Adipocyte (in vitro differentiated cells): ENCODE measurements around the gene AMMECR1.

Experiments
- DNase-seq: peaks from one replicate; pipeline ENCODE4 v3.0.0-alpha.2; 2015; ENCODE audit warnings: low read depth
- H3K27me3 ChIP-seq: replicated peaks from 2 replicates; pipeline ENCODE4 v1.7.0; 2013; ENCODE audit warnings: mild to moderate bottlenecking, low read length, moderate library complexity; ENCODE audit not compliant: control insufficient read depth, insufficient read depth
- H3K36me3 ChIP-seq: 2 replicates; pipeline ENCODE4 v1.7.0; 2013; ENCODE audit warnings: low read length, mild to moderate bottlenecking, moderate library complexity; ENCODE audit not compliant: control insufficient read depth, insufficient read depth, severe bottlenecking
- H3K4me1 ChIP-seq: 2 replicates; pipeline ENCODE4 v1.7.0; 2013; ENCODE audit warnings: mild to moderate bottlenecking, low read length, moderate library complexity; ENCODE audit not compliant: control insufficient read depth, insufficient read depth
- H3K4me3 ChIP-seq: 2 replicates; pipeline ENCODE4 v1.7.0; 2013; ENCODE audit warnings: mild to moderate bottlenecking, low read length, moderate library complexity
- H3K9ac ChIP-seq: 2 replicates; pipeline ENCODE4 v1.7.0; 2013; ENCODE audit warnings: mild to moderate bottlenecking, low read length, moderate library complexity
- H3K9me3 ChIP-seq: 2 replicates; pipeline ENCODE4 v1.7.0; 2013; ENCODE audit warnings: mild to moderate bottlenecking, low read length, moderate library complexity; ENCODE audit not compliant: control insufficient read depth

AMMECR1 gene

GRCh38 chrX:110224926-110225617, 92.8 kb downstream of the AMMECR1 start:
- no peak for DNase-seq
- H3K4me3 ChIP-seq, result no peak overlapping the region
- H3K36me3 ChIP-seq, result no peaks in the 10 kb centered on the region
- H3K27me3 ChIP-seq, result peaks cover 3% of the 10 kb centered on the region
- no peaks in the 10 kb centered on the region for H3K4me1 ChIP-seq
- H3K9ac ChIP-seq, result no peak overlapping the region
- no peaks in the 10 kb centered on the region for H3K9me3 ChIP-seq

GRCh38 chrX:110222497-110223257, 95.2 kb downstream of the AMMECR1 start:
- Histone ChIP-seq H3K4me3 (no peak overlapping the region), H3K27me3 (peaks cover under 1% of the 10 kb centered on the region), H3K9me3 (peaks cover 3% of the 10 kb centered on the region), H3K9ac (no peak overlapping the region), H3K4me1 (peaks cover 12% of the 10 kb centered on the region), H3K36me3 (no peaks in the 10 kb centered on the region)
- no peak for DNase-seq

GRCh38 chrX:110219920-110220319, 98.0 kb downstream of the AMMECR1 start:
- Histone ChIP-seq H3K27me3 (no peaks in the 10 kb centered on the region), H3K9ac (no peak overlapping the region), H3K36me3 (no peaks in the 10 kb centered on the region), H3K9me3 (peaks cover 3% of the 10 kb centered on the region), H3K4me3 (no peak overlapping the region), H3K4me1 (peaks cover 12% of the 10 kb centered on the region)
- peak; percentile 14 for DNase-seq

GRCh38 chrX:110218591-110218990, 99.3 kb downstream of the AMMECR1 start:
- no peak overlapping the region for H3K4me3 ChIP-seq
- H3K4me1 ChIP-seq, result peaks cover 12% of the 10 kb centered on the region
- H3K27me3 ChIP-seq, result no peaks in the 10 kb centered on the region
- DNase-seq, result peak; percentile 40
- no peak overlapping the region for H3K9ac ChIP-seq
- peaks cover 3% of the 10 kb centered on the region for H3K9me3 ChIP-seq
- H3K36me3 ChIP-seq, result no peaks in the 10 kb centered on the region

GRCh38 chrX:110216027-110216426, 101.9 kb downstream of the AMMECR1 start:
- no peaks in the 10 kb centered on the region for H3K27me3 ChIP-seq
- no peak for DNase-seq
- H3K36me3 ChIP-seq, result no peaks in the 10 kb centered on the region
- H3K9ac ChIP-seq, result no peak overlapping the region
- H3K4me1 ChIP-seq, result peaks cover 12% of the 10 kb centered on the region
- H3K4me3 ChIP-seq, result no peak overlapping the region
- peaks cover 3% of the 10 kb centered on the region for H3K9me3 ChIP-seq

- Histone ChIP-seq H3K4me1 (peaks cover 12% of the 10 kb centered on the region), H3K4me3 (no peak overlapping the region), H3K27me3 (no peaks in the 10 kb centered on the region), H3K9ac (no peak overlapping the region), H3K9me3 (peaks cover 3% of the 10 kb centered on the region), H3K36me3 (no peaks in the 10 kb centered on the region)
- DNase-seq, result no peak
Measured at GRCh38 chrX:110215411-110215810, 102.5 kb downstream of the AMMECR1 start.

- Histone ChIP-seq H3K4me3 (no peak overlapping the region), H3K36me3 (no peaks in the 10 kb centered on the region), H3K27me3 (no peaks in the 10 kb centered on the region), H3K9me3 (peaks cover 3% of the 10 kb centered on the region), H3K9ac (no peak overlapping the region), H3K4me1 (peaks cover 10% of the 10 kb centered on the region)
- no peak for DNase-seq
Measured at GRCh38 chrX:110214684-110215083, 103.2 kb downstream of the AMMECR1 start.

- no peak for DNase-seq
- H3K4me1 ChIP-seq, result no peaks in the 10 kb centered on the region
- H3K4me3 ChIP-seq, result no peak overlapping the region
- H3K9me3 ChIP-seq, result no peaks in the 10 kb centered on the region
- no peaks in the 10 kb centered on the region for H3K27me3 ChIP-seq
- no peak overlapping the region for H3K9ac ChIP-seq
- H3K36me3 ChIP-seq, result no peaks in the 10 kb centered on the region
Measured at GRCh38 chrX:110213183-110213582, 104.7 kb downstream of the AMMECR1 start.

- no peak overlapping the region for H3K9ac ChIP-seq
- H3K27me3 ChIP-seq, result no peaks in the 10 kb centered on the region
- H3K9me3 ChIP-seq, result no peaks in the 10 kb centered on the region
- no peak for DNase-seq
- H3K4me1 ChIP-seq, result no peaks in the 10 kb centered on the region
- H3K36me3 ChIP-seq, result no peaks in the 10 kb centered on the region
- H3K4me3 ChIP-seq, result no peak overlapping the region
Measured at GRCh38 chrX:110212299-110212698, 105.6 kb downstream of the AMMECR1 start.

GRCh38 chrX:110211340-110211739, 106.5 kb downstream of the AMMECR1 start:
- H3K36me3 ChIP-seq, result no peaks in the 10 kb centered on the region
- no peak overlapping the region for H3K9ac ChIP-seq
- DNase-seq, result no peak
- H3K4me1 ChIP-seq, result no peaks in the 10 kb centered on the region
- no peaks in the 10 kb centered on the region for H3K9me3 ChIP-seq
- peaks cover 6% of the 10 kb centered on the region for H3K27me3 ChIP-seq
- no peak overlapping the region for H3K4me3 ChIP-seq

- Histone ChIP-seq H3K4me1 (no peaks in the 10 kb centered on the region), H3K36me3 (no peaks in the 10 kb centered on the region), H3K9me3 (no peaks in the 10 kb centered on the region), H3K9ac (no peak overlapping the region), H3K4me3 (no peak overlapping the region), H3K27me3 (peaks cover 6% of the 10 kb centered on the region)
- DNase-seq, result peak; percentile 46
Measured at GRCh38 chrX:110210417-110211139, 107.3 kb downstream of the AMMECR1 start.
